A172 (cell line): Measurements from ENCODE around the gene BAZ1B. TPM values are rescaled to one million over a fixed set of nuclear protein-coding genes. Genes with fewer than 3 reads are reported as not detected.
"Not testable (repeated sequence)": the region's sequence is repeated elsewhere in the genome, so short reads cannot be mapped to it uniquely, and the experiment has no call there.

Experiments used
- DNase-seq: peaks from one replicate; pipeline ENCODE4 v3.0.0-alpha.2; 2015; ENCODE audit warnings: low spot score
- total RNA-seq: library from RNA; depleted of rRNA; stranded (reverse); fragments of >200 nt; shearing (Covaris generic); gene quantifications from 2 replicates; pipeline ENCODE4 v1.2.3, GENCODE V29; 2014

The BAZ1B gene
- total RNA-seq, 1 experiment from 2014 or later, result 148 TPM

DNA sequence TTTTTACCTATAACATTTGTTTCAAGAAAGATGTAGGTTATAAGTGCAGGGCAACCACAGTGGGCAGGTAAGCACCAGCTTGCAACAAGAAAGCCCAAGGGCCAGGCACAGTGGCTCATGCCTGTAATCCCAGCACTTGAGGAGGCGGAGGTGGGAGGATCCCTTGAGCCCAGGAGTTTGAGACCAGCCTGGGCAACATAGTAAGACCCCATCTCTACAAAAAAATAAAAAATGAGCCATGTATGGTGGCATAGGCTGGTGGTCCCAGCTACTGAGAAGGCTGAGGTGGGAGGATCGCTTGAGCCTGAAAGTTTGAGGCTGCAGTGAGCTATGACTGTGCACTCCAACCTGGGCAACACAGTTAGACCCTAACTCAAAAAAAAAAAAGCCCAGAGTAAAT, 22.6 kb upstream of the BAZ1B start:
- no peak for DNase-seq

GRCh38 chr7:73541722-73542121, 19.6 kb upstream of the BAZ1B start:
- DNase-seq, result no peak

GRCh38 chr7:73539709-73540108, 17.6 kb upstream of the BAZ1B start:
- DNase-seq, result no peak

GRCh38 chr7:73538510-73538909, 16.4 kb upstream of the BAZ1B start:
- not testable (repeated sequence) for DNase-seq

DNA sequence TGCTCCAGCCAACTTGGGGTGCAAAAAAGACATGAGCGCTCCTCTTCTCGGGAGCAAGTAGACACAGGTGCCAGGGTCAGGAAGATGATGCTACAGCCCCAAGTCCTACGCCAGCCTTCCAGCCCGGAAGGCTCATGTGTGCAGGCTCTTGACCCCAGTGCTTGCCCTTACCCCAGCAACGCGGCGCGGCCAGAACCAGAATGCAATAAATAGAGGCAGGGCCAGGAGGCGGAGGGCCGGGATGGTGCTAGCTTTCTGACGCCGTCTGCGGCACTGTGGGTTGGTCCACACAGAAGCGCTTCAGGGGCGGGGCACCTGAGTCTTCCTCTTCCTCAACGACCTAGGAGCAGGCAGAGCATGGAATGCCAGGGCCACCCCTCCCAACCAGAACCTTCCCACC, 15.0 kb upstream of the BAZ1B start:
- no peak for DNase-seq

DNA sequence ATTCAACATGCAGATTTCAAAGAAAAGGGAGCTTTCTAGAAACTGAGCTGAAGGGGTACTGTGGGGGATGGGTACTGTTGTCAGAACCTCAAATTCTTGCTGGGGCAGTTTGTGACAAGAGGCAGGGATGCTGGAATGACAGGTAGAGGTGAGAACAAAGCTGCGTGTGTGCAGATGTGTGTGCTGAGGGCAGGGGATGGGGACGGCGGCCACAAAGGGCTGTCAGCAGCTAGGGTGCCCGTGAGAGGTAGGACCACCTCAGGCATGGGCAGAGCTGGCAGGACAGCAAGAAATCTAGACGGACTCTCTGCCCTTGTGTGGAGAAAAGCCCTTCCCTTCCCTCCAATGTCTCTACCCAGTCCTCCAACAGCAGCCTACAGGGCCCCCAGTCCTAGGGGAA, 14.4 kb upstream of the BAZ1B start:
- no peak for DNase-seq

- DNase-seq, result not testable (repeated sequence)
Observed at GRCh38 chr7:73535918-73536317, 13.8 kb upstream of the BAZ1B start.

GRCh38 chr7:73533742-73534141, 11.6 kb upstream of the BAZ1B start:
- no peak for DNase-seq

DNA sequence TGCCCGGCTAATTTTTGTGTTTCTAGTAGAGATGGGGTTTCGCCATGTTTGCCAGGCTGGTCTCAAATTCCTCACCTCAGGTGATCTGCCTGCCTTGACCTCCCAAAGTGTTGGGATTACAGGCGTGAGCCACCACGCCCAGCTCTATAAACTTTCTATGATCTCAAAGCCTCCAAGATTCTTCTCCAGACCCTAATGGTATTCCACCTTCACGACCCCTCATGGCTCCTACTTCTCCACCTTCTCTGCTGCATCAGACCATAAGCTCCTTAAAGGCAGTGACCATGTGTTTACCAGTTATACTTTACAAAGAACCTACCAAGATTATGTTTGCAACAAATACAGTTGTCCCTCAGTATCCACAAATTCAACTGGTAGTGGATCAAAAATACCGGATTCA, 10.1 kb upstream of the BAZ1B start:
- DNase-seq, result no peak

DNA sequence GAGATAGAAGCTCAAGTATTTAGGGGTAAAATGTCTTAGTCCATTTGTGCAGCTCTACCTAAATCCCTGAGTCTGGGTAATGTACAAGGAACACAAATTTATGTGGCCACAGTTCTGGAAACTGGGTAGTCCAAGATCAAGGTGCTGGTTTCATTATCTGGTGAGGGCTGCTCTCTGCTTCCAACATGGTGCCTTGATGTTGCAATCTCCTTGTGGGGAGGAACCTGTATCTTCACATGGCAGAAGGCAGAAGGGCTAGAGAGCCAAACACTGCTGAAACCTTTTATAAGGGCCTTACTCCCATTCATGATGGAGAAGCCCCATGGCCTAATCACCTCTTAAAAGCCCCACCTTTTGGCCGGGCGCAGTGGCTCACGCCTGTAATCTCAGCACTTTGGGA, 8.7 kb upstream of the BAZ1B start:
- DNase-seq, result no peak

DNA sequence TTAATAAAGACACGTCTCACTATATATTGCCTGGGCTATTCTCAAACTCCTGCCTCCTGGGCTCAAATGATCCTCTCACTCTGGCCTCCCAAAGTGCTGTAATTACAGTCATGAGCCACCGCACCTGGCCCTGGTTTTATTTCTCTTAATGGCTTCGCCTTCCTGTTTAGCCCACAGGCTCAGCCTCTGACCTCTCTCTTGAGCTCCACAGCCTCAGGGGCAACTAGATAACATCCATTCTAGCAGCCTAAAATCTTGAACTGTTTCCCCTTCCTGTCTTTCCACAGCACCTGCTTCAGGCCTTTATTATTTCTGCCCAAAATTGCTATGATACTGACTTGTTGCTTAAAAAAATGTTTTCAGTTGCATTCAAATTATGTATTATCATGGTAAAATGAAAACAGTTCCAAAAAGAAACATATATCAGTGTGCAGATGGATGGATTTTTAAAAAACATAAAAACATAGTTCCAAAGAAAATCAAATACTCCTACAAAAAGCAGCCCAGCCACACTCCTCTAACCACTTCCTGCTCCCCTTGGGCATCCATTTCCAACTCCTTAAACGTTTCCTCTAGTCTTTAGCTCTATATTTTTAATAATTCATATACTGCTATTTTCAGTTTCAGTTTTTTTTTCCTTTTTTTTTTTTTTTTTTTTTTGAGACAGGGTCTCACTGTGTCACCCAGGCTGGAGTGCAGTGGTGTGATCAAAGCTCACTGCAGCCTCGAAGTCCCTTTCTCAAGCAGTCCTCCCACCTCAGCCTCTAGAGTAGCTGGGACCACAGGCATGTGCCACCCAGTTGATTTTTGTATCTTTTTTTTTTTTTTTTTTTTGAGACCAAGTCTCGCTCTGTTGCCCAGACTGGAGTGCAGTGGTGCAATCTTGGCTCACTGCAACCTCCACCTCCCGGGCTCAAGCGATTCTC, 5.1 kb upstream of the BAZ1B start:
- peak; percentile 44 for DNase-seq

DNA sequence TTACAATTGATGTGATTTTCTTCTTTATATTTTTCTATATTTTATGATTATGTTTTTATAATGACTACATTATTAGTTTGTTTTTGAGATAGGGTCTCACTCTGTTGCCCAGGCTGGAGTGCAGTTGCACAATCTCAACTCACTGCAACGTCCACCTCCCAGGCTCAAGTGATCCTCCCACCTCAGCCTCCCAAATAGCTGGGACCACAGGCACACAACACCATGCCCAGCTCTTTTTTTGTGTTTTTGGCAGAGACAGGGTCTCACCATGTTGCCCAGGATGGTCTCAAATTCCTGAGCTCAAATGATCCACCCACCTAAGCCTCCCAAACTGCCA, 4.0 kb upstream of the BAZ1B start:
- not testable (repeated sequence) for DNase-seq

- DNase-seq, result peak; percentile 26
Observed at GRCh38 chr7:73521636-73522104, 423 bp downstream of the BAZ1B start.

DNA sequence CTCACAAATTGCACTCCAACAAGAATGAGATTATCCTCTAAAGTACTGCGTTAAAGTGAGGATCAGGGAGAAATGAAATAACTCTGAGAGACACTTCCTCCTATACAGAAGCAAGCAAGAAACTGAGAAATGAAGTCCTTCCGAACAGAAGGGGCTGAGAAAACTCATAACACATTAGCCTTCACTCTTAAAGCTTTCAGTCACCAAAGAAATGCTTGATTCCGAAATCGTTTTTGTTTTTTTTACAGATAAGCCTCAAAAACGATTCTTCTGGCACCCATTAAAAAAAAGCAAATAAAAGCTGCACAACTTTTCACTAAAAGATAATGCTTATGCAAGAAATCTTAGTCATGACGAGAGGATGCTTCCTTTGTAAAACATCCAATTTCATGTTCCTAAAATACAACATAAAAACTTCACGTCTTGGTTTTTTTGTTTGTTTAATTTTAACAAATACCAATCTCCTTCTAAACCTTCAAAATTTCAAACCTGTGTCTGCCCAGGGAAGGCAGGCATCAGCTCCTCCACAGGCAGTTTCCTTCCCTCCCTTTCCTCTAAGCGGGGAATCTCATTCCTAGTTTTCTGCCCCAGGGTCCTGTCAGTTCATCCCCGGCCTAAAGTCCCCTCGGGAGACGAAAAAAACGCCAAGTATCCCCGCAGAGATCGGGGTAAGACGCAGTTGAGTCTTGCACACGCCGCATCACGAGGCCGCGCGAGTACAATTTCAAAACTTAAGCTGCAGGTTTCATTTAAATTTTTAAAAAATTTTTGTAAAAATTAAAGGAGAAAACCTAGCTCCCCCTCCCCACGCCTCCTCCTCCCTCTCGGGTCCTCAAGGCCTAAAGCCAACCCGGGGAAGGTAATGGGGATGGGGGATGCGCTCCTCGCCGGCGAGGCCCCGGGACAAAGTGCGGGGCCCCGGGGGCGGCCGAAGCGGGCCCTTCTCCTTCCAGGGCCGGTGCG, 1.1 kb downstream of the BAZ1B start:
- DNase-seq, result no peak

- no peak for DNase-seq
Observed at GRCh38 chr7:73519867-73520672, 2.0 kb downstream of the BAZ1B start.

GRCh38 chr7:73518470-73518869, 3.6 kb downstream of the BAZ1B start:
- no peak for DNase-seq

- no peak for DNase-seq
Observed at GRCh38 chr7:73517241-73517995, 4.7 kb downstream of the BAZ1B start.

DNA sequence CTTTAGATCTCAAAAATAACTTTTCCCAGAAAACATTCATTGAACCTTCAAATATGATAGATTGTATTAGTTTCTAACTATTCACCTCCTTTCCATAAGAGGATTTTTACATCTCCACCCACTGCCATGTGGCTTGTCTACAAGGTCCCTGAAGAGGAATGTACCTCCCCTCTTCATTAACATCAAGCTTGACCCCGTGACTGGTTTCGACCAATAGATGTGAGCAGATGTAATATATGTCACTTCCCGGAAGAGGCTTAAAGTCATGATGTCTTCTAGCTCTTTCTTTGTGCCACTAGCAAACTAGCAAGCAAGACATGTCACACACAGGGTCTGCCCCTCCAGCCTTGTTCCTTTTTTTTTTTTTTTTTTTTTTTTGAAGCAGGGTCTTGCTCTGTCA, 6.9 kb downstream of the BAZ1B start:
- DNase-seq, result no peak

- DNase-seq, result no peak
Observed at GRCh38 chr7:73512018-73512780, 9.9 kb downstream of the BAZ1B start.

- no peak for DNase-seq
Observed at GRCh38 chr7:73509463-73509862, 12.6 kb downstream of the BAZ1B start.
